GM18511 (cell line): ENCODE results near the gene CDS1.
"Not testable (repeated sequence)": the region's sequence is repeated elsewhere in the genome, so short reads cannot be mapped to it uniquely, and the experiment has no call there.

Experiments
- ATAC-seq: cut with Tn5 transposase; IDR thresholded peaks from one replicate; pipeline ENCODE4 v1.9.1; 2021; ENCODE audit warnings: mild to moderate bottlenecking, moderate library complexity; ENCODE audit not compliant: unreplicated experiment

Gene CDS1

GRCh38 chr4:84669201-84669600 lies 86.3 kb downstream of the CDS1 start:
- no peak for ATAC-seq

- ATAC-seq, result no peak
Observed at GRCh38 chr4:84672177-84672576, 89.2 kb downstream of the CDS1 start.

- no peak for ATAC-seq
Observed at GRCh38 chr4:84673475-84674240, 90.7 kb downstream of the CDS1 start.

DNA sequence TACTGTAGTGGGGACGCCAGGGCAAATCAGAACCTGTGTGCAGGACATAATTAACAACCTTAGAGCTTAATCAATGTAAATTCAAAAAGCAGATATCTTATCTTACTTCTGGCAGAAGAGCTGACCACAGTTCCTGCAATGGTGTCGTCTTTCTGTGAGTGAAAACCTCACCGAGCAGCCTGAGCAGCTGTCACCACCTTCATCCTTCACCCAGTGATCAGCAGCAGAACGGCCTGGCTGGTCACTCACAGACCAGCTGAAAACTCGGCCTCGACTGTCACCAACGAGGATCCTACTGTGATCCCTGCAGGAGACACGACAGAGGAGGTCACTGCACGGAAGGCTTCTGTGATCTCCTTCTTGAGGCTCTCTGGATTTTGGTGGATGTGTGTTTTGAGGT lies 94.2 kb downstream of the CDS1 start:
- no peak for ATAC-seq

GRCh38 chr4:84677995-84678394 lies 95.1 kb downstream of the CDS1 start:
- ATAC-seq, result no peak

- no peak for ATAC-seq
Observed at GRCh38 chr4:84678976-84679744, 96.2 kb downstream of the CDS1 start.

DNA sequence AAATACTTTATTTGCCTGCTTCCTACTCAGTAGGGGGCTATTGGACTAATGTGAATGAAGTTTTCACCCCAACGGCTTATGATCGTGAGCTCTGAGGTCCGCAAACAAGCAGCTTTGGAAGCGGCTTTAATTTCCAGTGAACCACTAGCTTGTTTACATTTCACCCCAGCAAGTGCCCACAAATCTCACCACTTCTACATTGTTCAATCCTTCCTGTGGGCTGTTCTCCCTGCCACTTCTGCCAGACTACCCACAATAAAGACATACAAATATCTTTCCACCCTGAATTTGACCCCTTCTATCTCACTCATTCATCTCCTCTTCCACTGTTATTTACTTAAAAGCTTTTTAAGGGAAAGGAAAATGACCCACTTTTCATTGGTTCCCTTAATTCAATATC lies 98.0 kb downstream of the CDS1 start:
- no peak for ATAC-seq

- ATAC-seq, result no peak
Observed at GRCh38 chr4:84681486-84682274, 98.8 kb downstream of the CDS1 start.

- ATAC-seq, result not testable (repeated sequence)
Observed at GRCh38 chr4:84682661-84683060, 99.7 kb downstream of the CDS1 start.

GRCh38 chr4:84683064-84683850 lies 100.3 kb downstream of the CDS1 start:
- ATAC-seq, result no peak

- ATAC-seq, result no peak
Observed at GRCh38 chr4:84684361-84684760, 101.4 kb downstream of the CDS1 start.

GRCh38 chr4:84685105-84685504 lies 102.2 kb downstream of the CDS1 start:
- ATAC-seq, result no peak

- ATAC-seq, result no peak
Observed at GRCh38 chr4:84688605-84689004, 105.7 kb downstream of the CDS1 start.

DNA sequence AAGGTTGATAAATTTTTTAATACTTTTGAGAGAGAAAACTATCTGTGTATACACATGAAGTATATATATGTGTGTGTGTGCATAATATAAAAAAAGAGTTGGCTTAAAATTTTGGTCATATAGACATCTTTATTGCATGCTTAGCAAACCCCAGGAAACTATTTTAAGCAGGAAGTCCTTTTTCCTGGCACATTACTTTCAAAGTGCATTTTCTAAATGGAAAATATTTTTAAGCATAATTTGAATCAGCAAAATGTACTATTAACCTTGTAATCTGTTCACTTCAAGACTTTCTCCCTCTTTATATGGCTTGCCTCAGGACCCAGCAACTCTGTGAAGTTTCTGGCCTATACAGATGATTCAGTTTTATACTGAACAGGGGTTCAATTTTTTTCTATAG lies 106.3 kb downstream of the CDS1 start:
- ATAC-seq, result no peak

DNA sequence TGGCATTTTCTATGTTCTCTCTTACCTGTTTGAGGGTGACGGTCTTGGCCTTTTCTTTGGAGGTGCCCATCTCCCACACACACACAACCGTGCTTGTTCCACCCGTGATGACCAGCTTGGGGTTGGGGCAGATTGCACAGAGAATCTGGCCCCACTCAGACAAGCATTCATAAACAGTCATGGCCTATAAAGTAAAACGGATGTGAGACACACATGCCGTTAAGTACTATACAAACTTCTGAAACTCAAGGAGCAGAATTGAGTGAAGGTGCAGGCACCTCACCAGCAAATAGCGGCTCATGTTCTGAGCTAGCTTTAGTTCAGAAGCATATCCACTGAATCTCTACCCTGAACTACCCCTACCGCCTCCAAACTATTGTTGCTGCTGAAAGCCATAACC lies 107.6 kb downstream of the CDS1 start:
- no peak for ATAC-seq

GRCh38 chr4:84691170-84691691 lies 108.3 kb downstream of the CDS1 start:
- no peak for ATAC-seq

DNA sequence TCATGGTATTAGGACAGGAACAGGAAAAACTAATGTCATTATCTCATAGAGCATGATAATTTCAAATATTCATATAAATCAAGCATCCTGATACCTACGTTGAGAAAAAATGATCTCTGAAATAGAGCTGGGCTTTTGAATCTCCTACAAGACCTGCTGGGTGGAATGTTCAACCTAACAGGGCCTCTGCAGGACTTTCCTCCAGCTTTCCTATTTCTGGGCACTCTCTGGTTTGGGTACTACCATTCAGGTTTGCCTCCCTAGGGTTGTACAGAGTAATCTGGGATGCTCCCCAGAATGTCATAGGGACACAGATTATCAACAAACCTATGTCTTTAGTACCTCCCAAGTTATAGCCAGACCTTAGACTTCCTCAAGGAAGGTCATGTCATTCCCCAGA lies 108.9 kb downstream of the CDS1 start:
- ATAC-seq, result no peak

DNA sequence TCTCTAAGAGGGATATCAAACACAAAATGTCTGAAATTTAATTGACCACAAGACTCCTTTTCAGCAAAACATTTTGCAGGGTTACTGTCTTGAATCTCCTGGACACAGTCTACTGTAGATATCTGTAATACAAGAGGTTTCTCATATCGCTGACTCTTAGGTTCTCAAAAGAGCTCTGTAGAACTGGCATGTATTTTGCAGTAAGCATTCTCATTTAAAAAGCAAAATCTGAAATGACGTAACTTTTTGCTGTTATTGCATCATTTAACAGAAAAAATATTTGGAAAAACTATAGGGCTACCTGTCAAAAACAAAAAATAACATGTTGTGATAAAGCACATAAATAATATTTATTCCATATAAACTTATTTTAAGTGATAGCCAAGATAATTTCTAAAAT lies 114.2 kb downstream of the CDS1 start:
- no peak for ATAC-seq

GRCh38 chr4:84697615-84698201 lies 114.8 kb downstream of the CDS1 start:
- no peak for ATAC-seq

GRCh38 chr4:84699001-84699671 lies 116.2 kb downstream of the CDS1 start:
- ATAC-seq, result no peak
